ENCODE measurements around the gene FSCN2. TPM values are rescaled to one million over a fixed set of nuclear protein-coding genes. Genes with fewer than 3 reads are reported as not detected.
"Not testable (repeated sequence)": the region's sequence is repeated elsewhere in the genome, so short reads cannot be mapped to it uniquely, and the experiment has no call there.

The FSCN2 gene
- total RNA-seq, 1 donor from 2014 or later, result 1.0 TPM

- no peaks in the 10 kb centered on the region for H3K36me3 ChIP-seq (ENCODE audit: control insufficient read depth in 3 of 3, insufficient read depth in 3 of 3, low read length in 3 of 3)
- H3K9me3 ChIP-seq (ENCODE audit: control insufficient read depth in 3 of 3, low read length in 3 of 3), result no peaks in the 10 kb centered on the region
- no peak overlapping the region for H3K27ac ChIP-seq (ENCODE audit: low read depth, low read length)
- peaks cover 10 to 24% (median 22%) of the 10 kb centered on the region in 3 donors for H3K4me1 ChIP-seq (ENCODE audit: control insufficient read depth in 3 of 3, insufficient read depth in 3 of 3, low read length in 3 of 3)
- no peak overlapping the region for H3K9ac ChIP-seq (ENCODE audit: low read depth in 1 of 3, low read length in 3 of 3)
- H3K27me3 ChIP-seq (ENCODE audit: control insufficient read depth in 3 of 3, insufficient read depth in 3 of 3, low read length in 3 of 3), result peaks cover 51 to 71% (median 56%) of the 10 kb centered on the region in 3 donors
- no peak overlapping the region for H3K4me3 ChIP-seq (ENCODE audit: low read length in 3 of 3)
Measured at GRCh38 chr17:81528384-81528650, 140 bp downstream of the FSCN2 start.

GRCh38 chr17:81528651-81529436 is 667 bp downstream of the FSCN2 start:
- no peak overlapping the region for H3K27ac ChIP-seq (ENCODE audit: low read depth, low read length)
- H3K36me3 ChIP-seq (ENCODE audit: control insufficient read depth in 3 of 3, insufficient read depth in 3 of 3, low read length in 3 of 3), result no peaks in the 10 kb centered on the region
- no peaks in the 10 kb centered on the region for H3K9me3 ChIP-seq (ENCODE audit: control insufficient read depth in 3 of 3, low read length in 3 of 3)
- H3K4me3 ChIP-seq (ENCODE audit: low read length in 3 of 3), result no peak overlapping the region
- H3K9ac ChIP-seq (ENCODE audit: low read depth in 1 of 3, low read length in 3 of 3), result no peak overlapping the region
- peaks cover 46 to 71% (median 55%) of the 10 kb centered on the region in 3 donors for H3K27me3 ChIP-seq (ENCODE audit: control insufficient read depth in 3 of 3, insufficient read depth in 3 of 3, low read length in 3 of 3)
- peaks cover 10 to 18% (median 17%) of the 10 kb centered on the region in 3 donors for H3K4me1 ChIP-seq (ENCODE audit: control insufficient read depth in 3 of 3, insufficient read depth in 3 of 3, low read length in 3 of 3)

GRCh38 chr17:81529437-81529803 is 1.2 kb downstream of the FSCN2 start:
- Histone ChIP-seq H3K4me3 (ENCODE audit: low read length in 3 of 3) (no peak overlapping the region), H3K27ac (ENCODE audit: low read depth, low read length) (no peak overlapping the region), H3K9ac (ENCODE audit: low read depth in 1 of 3, low read length in 3 of 3) (no peak overlapping the region), H3K36me3 (ENCODE audit: control insufficient read depth in 3 of 3, insufficient read depth in 3 of 3, low read length in 3 of 3) (no peaks in the 10 kb centered on the region), H3K9me3 (ENCODE audit: control insufficient read depth in 3 of 3, low read length in 3 of 3) (no peaks in the 10 kb centered on the region), H3K4me1 (ENCODE audit: control insufficient read depth in 3 of 3, insufficient read depth in 3 of 3, low read length in 3 of 3) (peaks cover 10 to 18% (median 17%) of the 10 kb centered on the region in 3 donors), H3K27me3 (ENCODE audit: control insufficient read depth in 3 of 3, insufficient read depth in 3 of 3, low read length in 3 of 3) (peaks cover 43 to 71% (median 53%) of the 10 kb centered on the region in 3 donors)

GRCh38 chr17:81531013-81531412 is 2.8 kb downstream of the FSCN2 start:
- Histone ChIP-seq H3K27me3 (ENCODE audit: control insufficient read depth in 3 of 3, insufficient read depth in 3 of 3, low read length in 3 of 3) (peaks cover 46 to 68% (median 55%) of the 10 kb centered on the region in 3 donors), H3K4me1 (ENCODE audit: control insufficient read depth in 3 of 3, insufficient read depth in 3 of 3, low read length in 3 of 3) (peaks cover 10 to 19% (median 17%) of the 10 kb centered on the region in 3 donors)
- H3K36me3 ChIP-seq (ENCODE audit: control insufficient read depth in 3 of 3, insufficient read depth in 3 of 3, low read length in 3 of 3); H3K9me3 ChIP-seq (ENCODE audit: control insufficient read depth in 3 of 3, low read length in 3 of 3); H3K27ac ChIP-seq (ENCODE audit: low read depth, low read length); H3K4me3 ChIP-seq (ENCODE audit: low read length in 3 of 3); H3K9ac ChIP-seq (ENCODE audit: low read depth in 1 of 3, low read length in 3 of 3): not testable (repeated sequence)

- not testable (repeated sequence) for H3K36me3 ChIP-seq (ENCODE audit: control insufficient read depth in 3 of 3, insufficient read depth in 3 of 3, low read length in 3 of 3); H3K9ac ChIP-seq (ENCODE audit: low read depth in 1 of 3, low read length in 3 of 3); H3K4me3 ChIP-seq (ENCODE audit: low read length in 3 of 3); H3K27ac ChIP-seq (ENCODE audit: low read depth, low read length); H3K9me3 ChIP-seq (ENCODE audit: control insufficient read depth in 3 of 3, low read length in 3 of 3)
- H3K27me3 ChIP-seq (ENCODE audit: control insufficient read depth in 3 of 3, insufficient read depth in 3 of 3, low read length in 3 of 3), result peaks cover 48 to 71% (median 55%) of the 10 kb centered on the region in 3 donors
- peaks cover 10 to 18% (median 13%) of the 10 kb centered on the region in 3 donors for H3K4me1 ChIP-seq (ENCODE audit: control insufficient read depth in 3 of 3, insufficient read depth in 3 of 3, low read length in 3 of 3)
Measured at GRCh38 chr17:81531998-81532404, 3.8 kb downstream of the FSCN2 start.

GRCh38 chr17:81532490-81533287 is 4.5 kb downstream of the FSCN2 start:
- Histone ChIP-seq H3K9me3 (ENCODE audit: control insufficient read depth in 3 of 3, low read length in 3 of 3) (no peaks in the 10 kb centered on the region), H3K9ac (ENCODE audit: low read depth in 1 of 3, low read length in 3 of 3) (no peak overlapping the region), H3K27ac (ENCODE audit: low read depth, low read length) (no peak overlapping the region), H3K36me3 (ENCODE audit: control insufficient read depth in 3 of 3, insufficient read depth in 3 of 3, low read length in 3 of 3) (no peaks in the 10 kb centered on the region), H3K4me1 (ENCODE audit: control insufficient read depth in 3 of 3, insufficient read depth in 3 of 3, low read length in 3 of 3) (peaks cover 9 to 16% (median 11%) of the 10 kb centered on the region in 3 donors), H3K27me3 (ENCODE audit: control insufficient read depth in 3 of 3, insufficient read depth in 3 of 3, low read length in 3 of 3) (peaks cover 47 to 69% (median 53%) of the 10 kb centered on the region in 3 donors), H3K4me3 (ENCODE audit: low read length in 3 of 3) (no peak overlapping the region)

GRCh38 chr17:81533339-81534141 is 5.4 kb downstream of the FSCN2 start:
- Histone ChIP-seq H3K27me3 (ENCODE audit: control insufficient read depth in 3 of 3, insufficient read depth in 3 of 3, low read length in 3 of 3) (peaks cover 45 to 61% (median 48%) of the 10 kb centered on the region in 3 donors), H3K4me1 (ENCODE audit: control insufficient read depth in 3 of 3, insufficient read depth in 3 of 3, low read length in 3 of 3) (peaks cover 15 to 20% (median 16%) of the 10 kb centered on the region in 3 donors), H3K36me3 (ENCODE audit: control insufficient read depth in 3 of 3, insufficient read depth in 3 of 3, low read length in 3 of 3) (no peaks in the 10 kb centered on the region), H3K4me3 (ENCODE audit: low read length in 3 of 3) (no peak overlapping the region), H3K9me3 (ENCODE audit: control insufficient read depth in 3 of 3, low read length in 3 of 3) (no peaks in the 10 kb centered on the region), H3K27ac (ENCODE audit: low read depth, low read length) (no peak overlapping the region), H3K9ac (ENCODE audit: low read depth in 1 of 3, low read length in 3 of 3) (no peak overlapping the region)

GRCh38 chr17:81534157-81535006 is 6.2 kb downstream of the FSCN2 start:
- Histone ChIP-seq H3K27ac (ENCODE audit: low read depth, low read length) (no peak overlapping the region), H3K4me1 (ENCODE audit: control insufficient read depth in 3 of 3, insufficient read depth in 3 of 3, low read length in 3 of 3) (peaks cover 18 to 28% (median 18%) of the 10 kb centered on the region in 3 donors), H3K36me3 (ENCODE audit: control insufficient read depth in 3 of 3, insufficient read depth in 3 of 3, low read length in 3 of 3) (no peaks in the 10 kb centered on the region), H3K9ac (ENCODE audit: low read depth in 1 of 3, low read length in 3 of 3) (no peak overlapping the region), H3K9me3 (ENCODE audit: control insufficient read depth in 3 of 3, low read length in 3 of 3) (no peaks in the 10 kb centered on the region), H3K27me3 (ENCODE audit: control insufficient read depth in 3 of 3, insufficient read depth in 3 of 3, low read length in 3 of 3) (peaks cover 38 to 53% (median 39%) of the 10 kb centered on the region in 3 donors), H3K4me3 (ENCODE audit: low read length in 3 of 3) (no peak overlapping the region)

GRCh38 chr17:81535007-81535328 is 6.8 kb downstream of the FSCN2 start:
- Histone ChIP-seq H3K36me3 (ENCODE audit: control insufficient read depth in 3 of 3, insufficient read depth in 3 of 3, low read length in 3 of 3) (peaks cover under 1 to 4% (median 2%) of the 10 kb centered on the region in 3 donors), H3K9ac (ENCODE audit: low read depth in 1 of 3, low read length in 3 of 3) (no peak overlapping the region), H3K9me3 (ENCODE audit: control insufficient read depth in 3 of 3, low read length in 3 of 3) (no peaks in the 10 kb centered on the region), H3K4me1 (ENCODE audit: control insufficient read depth in 3 of 3, insufficient read depth in 3 of 3, low read length in 3 of 3) (peaks cover 18 to 28% (median 18%) of the 10 kb centered on the region in 3 donors), H3K4me3 (ENCODE audit: low read length in 3 of 3) (no peak overlapping the region), H3K27me3 (ENCODE audit: control insufficient read depth in 3 of 3, insufficient read depth in 3 of 3, low read length in 3 of 3) (peaks cover 35 to 50% (median 37%) of the 10 kb centered on the region in 3 donors), H3K27ac (ENCODE audit: low read depth, low read length) (no peak overlapping the region)

Measured in skeletal muscle tissue (tissue), 4 donors.